NCI-H2081 (cell line): Measurements from ENCODE around the gene ATR.
"Not testable (repeated sequence)": the region's sequence is repeated elsewhere in the genome, so short reads cannot be mapped to it uniquely, and the experiment has no call there.

ENCODE experiments used
- DNase-seq, 2 experiments: peaks; one replicate each; lab custom pipeline; 2025; lab: John Stamatoyannopoulos, UW

Gene ATR

GRCh38 chr3:142447852-142448823 is 130.4 kb downstream of the ATR start, which contains the start of gene XRN1:
Gene XRN1, minus strand, starts transcription at chr3:142448037. Its CDS starts 93 bp downstream, at chr3:142447944.
- peak; percentile 95 to 96 for DNase-seq

GRCh38 chr3:142447301-142447851 is 131.2 kb downstream of the ATR start:
- DNase-seq: peak; percentile 24 to 67

GRCh38 chr3:142445816-142446254 is 132.7 kb downstream of the ATR start:
- no peak for DNase-seq

GRCh38 chr3:142444343-142444742 is 134.2 kb downstream of the ATR start:
- DNase-seq: no peak

- DNase-seq: not testable (repeated sequence)
Measured at GRCh38 chr3:142443060-142443459, 135.5 kb downstream of the ATR start.

GRCh38 chr3:142439499-142440220 is 138.9 kb downstream of the ATR start:
- DNase-seq: not testable (repeated sequence)

GRCh38 chr3:142438096-142438495 is 140.4 kb downstream of the ATR start:
- DNase-seq: not testable (repeated sequence)

- DNase-seq: no peak
Measured at GRCh38 chr3:142436951-142437585, 141.5 kb downstream of the ATR start.

- no peak for DNase-seq
Measured at GRCh38 chr3:142434503-142434902, 144.0 kb downstream of the ATR start.

GRCh38 chr3:142433110-142433509 is 145.4 kb downstream of the ATR start:
- no peak for DNase-seq

- no peak for DNase-seq
Measured at GRCh38 chr3:142429582-142429981, 149.0 kb downstream of the ATR start.

- no peak for DNase-seq
Measured at GRCh38 chr3:142424754-142425153, 153.8 kb downstream of the ATR start.

GRCh38 chr3:142418926-142419592 is 159.5 kb downstream of the ATR start:
- DNase-seq: no peak

- DNase-seq: no peak
Measured at GRCh38 chr3:142417302-142417701, 161.2 kb downstream of the ATR start.

GRCh38 chr3:142400537-142400936 is 178.0 kb downstream of the ATR start:
- DNase-seq: not testable (repeated sequence)
